ENCODE data around the gene SNX18. TPM values are rescaled to one million over a fixed set of nuclear protein-coding genes. Genes with fewer than 3 reads are reported as not detected.

Gene SNX18
- total RNA-seq, 1 donor from 2014 or later, result 13.4 TPM

DNA sequence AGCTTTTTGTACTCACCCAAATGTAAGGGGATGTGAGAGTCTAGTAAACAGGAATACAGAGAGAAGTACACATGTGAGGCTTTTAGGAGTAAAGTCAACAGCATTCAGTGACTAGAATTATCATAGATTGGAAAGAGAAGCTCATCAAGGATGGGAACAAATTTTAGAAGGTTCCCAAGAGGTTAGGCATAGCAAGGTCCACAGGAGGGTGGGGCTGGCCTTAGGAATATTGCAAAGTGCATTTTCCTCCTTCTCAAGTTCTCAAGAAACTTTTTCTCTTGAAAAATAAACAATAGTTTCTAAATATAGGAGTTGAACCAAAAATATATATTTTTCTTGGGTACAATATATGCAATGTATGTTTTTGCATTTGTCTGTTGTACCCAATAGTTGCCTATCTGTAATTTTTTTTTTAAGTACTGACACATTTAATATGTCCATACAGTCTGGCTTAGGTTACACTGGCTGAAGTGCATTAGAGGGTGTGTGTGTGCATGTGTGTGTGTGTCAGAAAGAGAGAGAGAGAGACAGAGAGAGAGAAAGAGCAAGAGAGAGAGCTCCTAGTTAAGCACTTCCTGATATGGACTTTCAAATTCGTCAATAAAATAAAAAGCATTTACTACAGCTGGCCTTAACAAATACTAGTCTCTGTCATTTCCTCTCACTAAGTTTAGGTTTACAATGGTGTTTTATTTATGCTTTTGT, 62.2 kb downstream of the SNX18 start:
- Mint-ChIP-seq H3K4me1 (ENCODE audit: low read depth) (peaks cover 3% of the 10 kb centered on the region), H3K36me3 (ENCODE audit: low read depth) (no peaks in the 10 kb centered on the region), H3K9me3 (no peaks in the 10 kb centered on the region), H3K27me3 (ENCODE audit: low read depth) (peaks cover 6% of the 10 kb centered on the region), H3K4me3 (ENCODE audit: low read depth) (no peak overlapping the region), H3K27ac (no peak overlapping the region)
- intact Hi-C loops (cut with micrococcal nuclease), result no loop called here
- DNase-seq (ENCODE audit: low spot score), result no peak

DNA sequence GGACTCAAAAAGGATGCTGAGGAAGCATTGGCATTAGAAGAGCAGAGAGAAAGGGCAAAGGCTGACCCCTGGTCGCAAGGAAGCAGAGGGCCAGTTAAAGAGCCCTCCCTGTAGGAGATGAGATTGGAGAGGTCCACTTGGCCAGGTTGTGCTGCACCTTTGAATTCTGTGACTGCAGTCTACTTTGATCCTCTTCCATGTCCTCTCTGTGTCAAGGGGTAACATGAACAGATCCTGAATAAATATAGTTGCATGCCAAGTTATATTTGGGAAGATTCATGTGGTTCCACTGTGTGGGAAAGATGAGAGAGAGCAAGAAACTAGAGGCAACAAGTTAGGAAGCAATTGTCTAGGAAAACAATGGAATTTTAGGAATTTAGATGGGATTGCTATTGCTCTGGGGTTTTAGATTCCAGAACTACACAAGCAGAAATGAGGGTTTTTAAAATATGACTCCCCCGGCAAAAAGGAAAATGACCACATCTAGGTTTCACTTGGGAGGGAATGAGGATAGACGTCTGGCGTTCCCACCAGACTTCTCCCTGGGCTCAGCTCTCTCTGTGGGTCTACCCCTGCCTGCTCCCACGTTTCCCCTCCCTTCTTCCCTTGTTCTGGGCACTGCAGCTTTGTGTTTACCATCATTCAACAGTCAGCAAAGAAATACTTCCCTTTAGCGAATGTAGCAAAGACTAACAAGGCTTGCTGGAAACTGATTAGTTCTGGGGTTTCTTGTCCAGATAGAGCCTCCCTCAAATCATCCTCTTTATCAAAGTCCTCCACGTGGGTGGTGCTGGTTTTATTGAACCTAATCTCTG, 63.6 kb downstream of the SNX18 start:
- DNase-seq (ENCODE audit: low spot score), result no peak
- no peaks in the 10 kb centered on the region for H3K36me3 Mint-ChIP-seq (ENCODE audit: low read depth)
- H3K27me3 Mint-ChIP-seq (ENCODE audit: low read depth), result peaks cover 6% of the 10 kb centered on the region
- intact Hi-C loops (cut with micrococcal nuclease), result no loop called here
- peaks cover 2% of the 10 kb centered on the region for H3K9me3 Mint-ChIP-seq
- no peak overlapping the region for H3K27ac Mint-ChIP-seq
- H3K4me1 Mint-ChIP-seq (ENCODE audit: low read depth), result no peaks in the 10 kb centered on the region
- H3K4me3 Mint-ChIP-seq (ENCODE audit: low read depth), result no peak overlapping the region

DNA sequence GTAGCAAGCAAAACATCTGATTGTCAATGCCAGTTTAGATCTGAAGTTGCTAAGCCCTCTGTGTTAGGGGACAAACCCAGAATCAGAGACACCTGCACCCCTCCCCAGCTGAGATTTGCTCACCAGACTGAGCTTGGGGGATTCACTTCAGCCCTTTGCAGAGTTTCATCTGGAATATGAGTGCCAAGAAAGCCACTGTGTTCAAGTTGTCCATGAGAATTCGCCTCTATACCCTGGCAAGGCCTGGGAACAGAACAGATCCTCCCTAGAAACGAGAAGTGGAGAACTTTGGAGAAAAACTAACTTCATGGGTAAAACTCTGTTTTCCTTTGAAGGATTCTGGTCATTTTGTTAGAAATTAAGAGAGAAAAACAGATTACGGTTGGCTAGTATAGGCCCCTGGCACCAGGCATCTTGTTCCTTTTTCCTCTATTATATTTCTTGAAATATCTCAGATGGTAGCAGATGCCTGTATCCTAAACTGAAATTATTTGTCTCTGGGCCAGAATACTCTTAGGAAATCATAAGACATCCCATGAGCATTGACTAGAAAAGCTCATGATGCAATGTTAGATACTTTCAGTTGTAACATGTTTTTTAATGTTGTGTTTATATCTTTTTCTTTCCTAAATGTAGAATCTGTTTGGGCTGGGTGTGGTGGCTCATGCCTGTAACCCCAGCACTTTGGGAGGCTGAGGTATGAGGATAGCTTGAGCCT, 64.4 kb downstream of the SNX18 start:
- peaks cover 8% of the 10 kb centered on the region for H3K9me3 Mint-ChIP-seq
- H3K36me3 Mint-ChIP-seq (ENCODE audit: low read depth), result no peaks in the 10 kb centered on the region
- H3K4me1 Mint-ChIP-seq (ENCODE audit: low read depth), result no peaks in the 10 kb centered on the region
- H3K27me3 Mint-ChIP-seq (ENCODE audit: low read depth), result peaks cover 6% of the 10 kb centered on the region
- intact Hi-C loops (cut with micrococcal nuclease), result no loop called here
- DNase-seq (ENCODE audit: low spot score), result no peak
- H3K27ac Mint-ChIP-seq, result no peak overlapping the region
- no peak overlapping the region for H3K4me3 Mint-ChIP-seq (ENCODE audit: low read depth)

DNA sequence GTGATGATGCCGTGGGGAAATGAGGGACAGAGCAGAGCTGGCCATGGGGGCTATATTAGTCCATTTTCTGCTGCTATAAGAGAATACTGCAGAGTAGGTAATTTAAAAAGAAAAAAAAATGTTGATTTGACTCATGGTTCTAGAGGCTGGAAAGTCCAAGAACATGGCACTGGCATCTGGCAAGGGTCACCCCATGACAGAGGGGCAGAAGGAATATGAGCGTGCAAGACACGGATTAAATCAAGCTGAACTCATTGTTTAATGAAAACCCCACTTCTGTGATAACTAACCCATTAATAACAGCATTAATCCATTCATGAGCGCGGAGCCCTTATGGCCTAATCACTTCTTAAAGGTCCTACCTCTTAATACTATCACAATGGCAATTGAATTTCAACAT, 68.8 kb downstream of the SNX18 start:
- H3K9me3 Mint-ChIP-seq, result peaks cover 8% of the 10 kb centered on the region
- H3K4me1 Mint-ChIP-seq (ENCODE audit: low read depth), result peaks cover 2% of the 10 kb centered on the region
- intact Hi-C loops (cut with micrococcal nuclease), result no loop called here
- H3K4me3 Mint-ChIP-seq (ENCODE audit: low read depth), result no peak overlapping the region
- peaks cover 2% of the 10 kb centered on the region for H3K27me3 Mint-ChIP-seq (ENCODE audit: low read depth)
- no peak for DNase-seq (ENCODE audit: low spot score)
- H3K27ac Mint-ChIP-seq, result no peak overlapping the region
- no peaks in the 10 kb centered on the region for H3K36me3 Mint-ChIP-seq (ENCODE audit: low read depth)

DNA sequence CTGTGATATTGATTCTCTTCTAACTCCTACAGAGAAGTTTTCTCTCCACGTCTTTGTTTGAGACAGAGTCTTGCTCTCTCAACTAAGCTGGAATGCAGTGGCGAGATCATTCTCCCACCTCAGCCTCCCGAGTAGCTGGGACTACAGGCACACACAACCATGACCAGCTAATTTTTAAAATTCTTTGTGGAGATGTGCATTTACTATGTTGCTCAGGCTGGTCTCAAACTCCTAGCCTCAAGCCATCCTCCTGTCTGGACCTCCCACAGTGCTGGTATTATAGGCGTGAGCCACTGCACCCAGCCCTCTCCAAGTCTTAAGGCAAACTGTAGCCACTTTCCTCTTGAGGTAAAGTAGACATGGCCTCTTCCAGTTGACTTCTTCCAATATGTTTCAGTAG, 72.2 kb downstream of the SNX18 start:
- Mint-ChIP-seq H3K27ac (no peak overlapping the region), H3K27me3 (ENCODE audit: low read depth) (no peaks in the 10 kb centered on the region), H3K36me3 (ENCODE audit: low read depth) (no peaks in the 10 kb centered on the region), H3K4me1 (ENCODE audit: low read depth) (peaks cover 2% of the 10 kb centered on the region), H3K9me3 (peaks cover 13% of the 10 kb centered on the region), H3K4me3 (ENCODE audit: low read depth) (no peak overlapping the region)
- intact Hi-C loops (cut with micrococcal nuclease), result no loop called here
- DNase-seq (ENCODE audit: low spot score), result no peak

DNA sequence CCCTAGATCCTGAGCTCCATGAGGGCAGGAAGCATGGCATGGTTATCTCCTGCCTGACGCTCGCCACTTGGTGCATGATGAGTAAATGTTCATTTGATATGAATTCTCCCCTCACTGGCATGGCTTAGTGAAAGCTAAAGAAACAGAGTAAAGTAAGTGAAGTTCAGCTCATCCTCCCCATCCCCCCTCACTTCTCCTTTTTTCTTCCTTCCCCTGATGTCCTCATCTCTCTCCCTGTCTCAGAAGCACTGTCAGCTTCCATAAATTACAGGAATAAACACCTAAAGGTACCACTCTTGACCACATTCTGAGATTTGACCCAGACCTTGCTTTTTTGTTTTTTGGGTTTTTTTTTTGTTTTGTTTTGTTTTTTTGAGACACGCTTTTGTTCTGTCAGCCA, 73.3 kb downstream of the SNX18 start:
- H3K36me3 Mint-ChIP-seq (ENCODE audit: low read depth), result no peaks in the 10 kb centered on the region
- no peak overlapping the region for H3K27ac Mint-ChIP-seq
- H3K9me3 Mint-ChIP-seq, result peaks cover 13% of the 10 kb centered on the region
- no peak overlapping the region for H3K4me3 Mint-ChIP-seq (ENCODE audit: low read depth)
- no peaks in the 10 kb centered on the region for H3K27me3 Mint-ChIP-seq (ENCODE audit: low read depth)
- H3K4me1 Mint-ChIP-seq (ENCODE audit: low read depth), result peaks cover 2% of the 10 kb centered on the region
- DNase-seq (ENCODE audit: low spot score), result no peak
- intact Hi-C loops (cut with micrococcal nuclease), result no loop called here

DNA sequence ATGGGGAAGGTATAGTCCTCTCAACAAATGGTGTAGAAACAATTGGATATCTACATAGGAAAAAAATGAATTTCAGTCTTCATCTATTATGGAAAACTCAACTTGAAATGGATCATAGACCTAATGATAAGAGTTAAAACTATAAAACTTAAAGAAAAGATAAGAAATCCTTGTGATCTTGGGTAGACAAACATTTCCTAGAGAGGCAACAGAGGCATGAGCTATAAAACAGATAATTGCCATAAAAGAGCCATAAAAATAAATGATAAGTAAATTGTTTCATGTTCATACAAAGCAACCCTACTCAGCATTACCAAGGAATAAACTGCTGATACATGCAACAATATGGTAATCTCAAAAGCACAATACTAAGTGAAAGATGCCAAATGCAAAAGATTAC, 76.2 kb downstream of the SNX18 start:
- peaks cover 2% of the 10 kb centered on the region for H3K4me1 Mint-ChIP-seq (ENCODE audit: low read depth)
- no peak for DNase-seq (ENCODE audit: low spot score)
- H3K4me3 Mint-ChIP-seq (ENCODE audit: low read depth), result no peak overlapping the region
- H3K27me3 Mint-ChIP-seq (ENCODE audit: low read depth), result peaks cover 10% of the 10 kb centered on the region
- intact Hi-C loops (cut with micrococcal nuclease), result no loop called here
- peaks cover 26% of the 10 kb centered on the region for H3K9me3 Mint-ChIP-seq
- no peak overlapping the region for H3K27ac Mint-ChIP-seq
- peaks cover 9% of the 10 kb centered on the region for H3K36me3 Mint-ChIP-seq (ENCODE audit: low read depth)

DNA sequence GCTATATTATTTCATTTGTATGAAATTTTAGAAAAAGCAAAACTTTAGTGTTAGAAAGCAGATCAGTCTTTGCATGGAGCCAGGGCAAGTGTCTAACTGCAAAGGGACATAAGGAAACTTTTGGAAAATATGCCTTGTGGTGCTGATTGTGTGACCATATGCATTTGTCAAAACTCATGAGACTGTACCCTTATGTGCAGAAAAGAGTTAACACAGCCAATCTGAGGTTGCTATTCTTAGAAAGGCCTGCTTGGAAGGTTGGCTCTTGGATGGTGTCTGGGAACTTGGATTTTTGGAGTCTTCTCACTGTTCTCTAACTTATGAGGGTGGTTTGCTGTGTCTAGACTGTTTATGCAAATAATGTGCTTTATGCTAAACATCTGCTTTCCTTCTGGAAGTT, 76.6 kb downstream of the SNX18 start:
- DNase-seq (ENCODE audit: low spot score), result no peak
- Mint-ChIP-seq H3K36me3 (ENCODE audit: low read depth) (peaks cover 12% of the 10 kb centered on the region), H3K27ac (no peak overlapping the region), H3K9me3 (peaks cover 30% of the 10 kb centered on the region), H3K27me3 (ENCODE audit: low read depth) (peaks cover 10% of the 10 kb centered on the region), H3K4me3 (ENCODE audit: low read depth) (no peak overlapping the region), H3K4me1 (ENCODE audit: low read depth) (peaks cover under 1% of the 10 kb centered on the region)
- intact Hi-C loops (cut with micrococcal nuclease), result no loop called here

DNA sequence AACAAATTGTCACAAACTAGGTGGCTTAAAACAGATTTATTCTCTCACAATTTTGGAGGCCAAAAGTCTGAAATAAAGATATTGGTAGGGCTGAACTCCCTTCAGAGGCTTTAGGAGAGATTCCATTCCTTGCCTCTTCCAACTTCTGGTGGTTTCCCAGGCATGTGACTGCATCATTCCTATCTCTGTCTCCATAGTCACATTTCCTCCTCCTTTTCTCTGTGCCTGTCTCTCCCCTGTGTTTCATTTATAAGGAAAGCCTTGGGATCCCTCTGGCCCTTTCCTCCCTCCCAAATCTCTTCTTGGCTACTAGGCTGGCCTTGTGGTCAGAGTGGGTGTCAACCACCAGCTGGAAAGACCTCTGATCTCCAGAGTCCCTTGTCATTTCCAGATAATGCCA, 78.2 kb downstream of the SNX18 start:
- no peak overlapping the region for H3K4me3 Mint-ChIP-seq (ENCODE audit: low read depth)
- peaks cover 12% of the 10 kb centered on the region for H3K36me3 Mint-ChIP-seq (ENCODE audit: low read depth)
- intact Hi-C loops (cut with micrococcal nuclease), result no loop called here
- peaks cover 31% of the 10 kb centered on the region for H3K9me3 Mint-ChIP-seq
- H3K27me3 Mint-ChIP-seq (ENCODE audit: low read depth), result peaks cover 10% of the 10 kb centered on the region
- no peaks in the 10 kb centered on the region for H3K4me1 Mint-ChIP-seq (ENCODE audit: low read depth)
- H3K27ac Mint-ChIP-seq, result no peak overlapping the region
- no peak for DNase-seq (ENCODE audit: low spot score)

Other genes with a start within 250 kb of the SNX18 start
- 6.0 and 6.8 TPM in 2 replicates for gene ARL15, start 207.2 kb upstream of the SNX18 start, total RNA-seq
- gene HSPB3, start 62.1 kb upstream of the SNX18 start, total RNA-seq, result not detected in 2 replicates